ENCODE measurements around the gene RIMBP2.

GRCh38 chr12:130478786-130479185, 237.3 kb downstream of the RIMBP2 start:
- TF ChIP-seq CTCF (conservative IDR thresholded peaks at IDR 0.05 in 1 of 2, IDR thresholded peaks at IDR 0.05 in 1 of 2; ENCODE audit: low read depth in 1 of 2, low read length in 2 of 2) (no peak), EZH2 (IDR thresholded peaks at IDR 0.05; ENCODE audit: low read length, missing control alignments) (no peak)

All from fibroblast of lung (primary cell).